ENCODE data around the gene DGKG. TPM values are rescaled to one million over a fixed set of nuclear protein-coding genes. Genes with fewer than 3 reads are reported as not detected.

The DGKG gene
- total RNA-seq, 1 donor = 2.5 TPM

- Histone ChIP-seq H3K4me2 (ENCODE audit: insufficient read depth, low read length) (no peak overlapping the region), H3K36me3 (ENCODE audit: insufficient read depth, low read length) (no peaks in the 10 kb centered on the region), H3K4me3 (ENCODE audit: insufficient read depth, low read length) (no peak overlapping the region), H2AFZ (ENCODE audit: low read length) (no peak overlapping the region), H3K79me2 (ENCODE audit: insufficient read depth, low read length) (no peaks in the 10 kb centered on the region), H4K20me1 (ENCODE audit: insufficient read depth, low read length) (no peaks in the 10 kb centered on the region), H3K27me3 (ENCODE audit: insufficient read depth, low read length) (peaks cover 27% of the 10 kb centered on the region), H3K9me3 (ENCODE audit: low read depth, low read length) (no peaks in the 10 kb centered on the region), H3K27ac (ENCODE audit: low read depth, low read length) (no peak overlapping the region), H3K4me1 (ENCODE audit: insufficient read depth, low read length) (no peaks in the 10 kb centered on the region)
- DNase-seq (ENCODE audit: insufficient read length, low spot score, missing footprints) = no peak
- TF ChIP-seq, protein P1, sequence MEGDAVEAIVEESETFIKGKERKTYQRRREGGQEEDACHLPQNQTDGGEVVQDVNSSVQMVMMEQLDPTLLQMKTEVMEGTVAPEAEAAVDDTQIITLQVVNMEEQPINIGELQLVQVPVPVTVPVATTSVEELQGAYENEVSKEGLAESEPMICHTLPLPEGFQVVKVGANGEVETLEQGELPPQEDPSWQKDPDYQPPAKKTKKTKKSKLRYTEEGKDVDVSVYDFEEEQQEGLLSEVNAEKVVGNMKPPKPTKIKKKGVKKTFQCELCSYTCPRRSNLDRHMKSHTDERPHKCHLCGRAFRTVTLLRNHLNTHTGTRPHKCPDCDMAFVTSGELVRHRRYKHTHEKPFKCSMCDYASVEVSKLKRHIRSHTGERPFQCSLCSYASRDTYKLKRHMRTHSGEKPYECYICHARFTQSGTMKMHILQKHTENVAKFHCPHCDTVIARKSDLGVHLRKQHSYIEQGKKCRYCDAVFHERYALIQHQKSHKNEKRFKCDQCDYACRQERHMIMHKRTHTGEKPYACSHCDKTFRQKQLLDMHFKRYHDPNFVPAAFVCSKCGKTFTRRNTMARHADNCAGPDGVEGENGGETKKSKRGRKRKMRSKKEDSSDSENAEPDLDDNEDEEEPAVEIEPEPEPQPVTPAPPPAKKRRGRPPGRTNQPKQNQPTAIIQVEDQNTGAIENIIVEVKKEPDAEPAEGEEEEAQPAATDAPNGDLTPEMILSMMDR (IDR thresholded peaks at IDR 0.05; ENCODE audit: extremely low read depth, low read depth, low read length) = no peak
Measured at GRCh38 chr3:186356152-186356551, 5.9 kb downstream of the DGKG start.

- TF ChIP-seq, protein P1 (IDR thresholded peaks at IDR 0.05; ENCODE audit: extremely low read depth, low read depth, low read length) = no peak
- Histone ChIP-seq H3K27ac (ENCODE audit: low read depth, low read length) (no peak overlapping the region), H3K36me3 (ENCODE audit: insufficient read depth, low read length) (no peaks in the 10 kb centered on the region), H2AFZ (ENCODE audit: low read length) (peak overlapping the region; percentile 10), H3K9me3 (ENCODE audit: low read depth, low read length) (no peaks in the 10 kb centered on the region), H3K27me3 (ENCODE audit: insufficient read depth, low read length) (peaks cover 10% of the 10 kb centered on the region), H3K4me2 (ENCODE audit: insufficient read depth, low read length) (no peak overlapping the region), H3K4me1 (ENCODE audit: insufficient read depth, low read length) (no peaks in the 10 kb centered on the region), H4K20me1 (ENCODE audit: insufficient read depth, low read length) (no peaks in the 10 kb centered on the region), H3K4me3 (ENCODE audit: insufficient read depth, low read length) (no peak overlapping the region), H3K79me2 (ENCODE audit: insufficient read depth, low read length) (no peaks in the 10 kb centered on the region)
- no peak for DNase-seq (ENCODE audit: insufficient read length, low spot score, missing footprints)
Measured at GRCh38 chr3:186354100-186354499, 7.9 kb downstream of the DGKG start.

DNA sequence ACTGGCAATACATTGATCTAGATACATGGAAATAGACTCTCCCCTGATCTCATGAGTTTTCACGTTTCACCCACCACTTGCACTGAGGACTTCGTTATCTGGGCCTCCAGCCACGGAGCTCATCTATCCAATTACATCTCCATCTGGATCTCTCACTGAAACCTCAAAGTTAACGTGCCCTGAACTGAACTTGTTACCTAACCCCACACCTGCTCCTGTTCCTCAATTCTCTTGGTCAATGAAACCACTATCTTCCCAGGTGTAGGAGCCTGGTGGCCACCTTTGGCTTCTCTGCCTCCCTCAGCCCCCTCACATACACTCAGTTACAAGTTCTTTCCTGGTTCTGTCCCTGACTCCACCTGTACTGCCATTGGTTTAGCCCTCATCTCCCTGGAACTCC lies 9.7 kb downstream of the DGKG start:
- Histone ChIP-seq H3K79me2 (ENCODE audit: insufficient read depth, low read length) (no peaks in the 10 kb centered on the region), H3K4me2 (ENCODE audit: insufficient read depth, low read length) (no peak overlapping the region), H3K27me3 (ENCODE audit: insufficient read depth, low read length) (peaks cover 9% of the 10 kb centered on the region), H3K9me3 (ENCODE audit: low read depth, low read length) (no peaks in the 10 kb centered on the region), H3K4me3 (ENCODE audit: insufficient read depth, low read length) (no peak overlapping the region), H3K27ac (ENCODE audit: low read depth, low read length) (no peak overlapping the region), H3K4me1 (ENCODE audit: insufficient read depth, low read length) (no peaks in the 10 kb centered on the region), H3K36me3 (ENCODE audit: insufficient read depth, low read length) (no peaks in the 10 kb centered on the region), H4K20me1 (ENCODE audit: insufficient read depth, low read length) (no peaks in the 10 kb centered on the region), H2AFZ (ENCODE audit: low read length) (no peak overlapping the region)
- TF ChIP-seq, protein P1 (IDR thresholded peaks at IDR 0.05; ENCODE audit: extremely low read depth, low read depth, low read length) = no peak
- no peak for DNase-seq (ENCODE audit: insufficient read length, low spot score, missing footprints)

- TF ChIP-seq, protein P1 (IDR thresholded peaks at IDR 0.05; ENCODE audit: extremely low read depth, low read depth, low read length) = no peak
- no peak for DNase-seq (ENCODE audit: insufficient read length, low spot score, missing footprints)
- Histone ChIP-seq H3K79me2 (ENCODE audit: insufficient read depth, low read length) (no peaks in the 10 kb centered on the region), H3K4me3 (ENCODE audit: insufficient read depth, low read length) (no peak overlapping the region), H3K27me3 (ENCODE audit: insufficient read depth, low read length) (no peaks in the 10 kb centered on the region), H3K27ac (ENCODE audit: low read depth, low read length) (no peak overlapping the region), H2AFZ (ENCODE audit: low read length) (no peak overlapping the region), H4K20me1 (ENCODE audit: insufficient read depth, low read length) (no peaks in the 10 kb centered on the region), H3K4me1 (ENCODE audit: insufficient read depth, low read length) (no peaks in the 10 kb centered on the region), H3K9me3 (ENCODE audit: low read depth, low read length) (no peaks in the 10 kb centered on the region), H3K4me2 (ENCODE audit: insufficient read depth, low read length) (no peak overlapping the region), H3K36me3 (ENCODE audit: insufficient read depth, low read length) (no peaks in the 10 kb centered on the region)
Measured at GRCh38 chr3:186342197-186342596, 19.8 kb downstream of the DGKG start.

Measured in osteoblast (primary cell).